Measurements from ENCODE around the gene DDX39B. TPM values are rescaled to one million over a fixed set of nuclear protein-coding genes. Genes with fewer than 3 reads are reported as not detected.

The DDX39B gene
- total and polyA plus RNA-seq, 9 of the 15 experiments (the other 6 are each of a cell fraction or from before 2014, with no cell fraction given): 479 to 869 (median 592) TPM

DNA sequence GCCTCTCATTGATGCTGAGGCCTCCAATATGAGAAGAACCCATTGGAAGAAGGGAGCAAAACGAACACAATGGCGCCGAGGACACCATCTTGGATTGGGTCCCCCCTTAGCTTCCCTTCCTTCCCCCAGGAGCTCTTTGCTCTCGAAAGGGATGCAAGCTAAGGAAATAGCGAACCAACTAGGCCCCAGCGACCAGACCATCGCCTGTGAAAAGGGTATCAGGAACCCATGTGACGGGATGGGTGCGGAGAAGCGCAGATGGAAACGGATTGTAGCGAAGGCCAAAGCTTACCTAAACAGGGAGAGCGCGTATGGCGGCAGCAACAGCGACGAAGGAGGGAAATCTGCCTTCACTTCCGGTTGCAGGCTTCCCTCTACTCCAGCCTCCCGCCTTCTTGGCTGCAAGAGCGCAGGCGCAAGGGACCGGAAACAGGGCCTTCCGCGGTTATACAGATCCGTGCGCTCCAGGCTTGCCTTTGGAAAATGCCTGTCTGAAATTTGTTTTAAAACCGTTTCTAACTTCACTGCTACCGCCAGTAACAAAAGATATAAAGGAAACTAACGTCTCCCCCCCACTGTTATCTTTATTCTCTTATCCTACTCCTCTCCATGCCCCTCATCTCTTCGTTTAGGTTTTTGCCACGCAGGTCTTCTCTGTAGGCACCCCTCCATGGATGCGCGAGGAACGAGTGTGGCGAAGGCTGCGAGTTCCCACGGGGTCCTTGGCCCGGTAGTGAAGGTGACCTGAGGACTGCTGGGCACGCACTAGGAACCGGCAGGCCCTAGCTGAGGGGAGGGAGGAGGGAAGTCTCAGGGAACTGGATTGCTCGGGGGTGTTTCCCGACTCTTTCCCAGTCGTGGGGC is at the start of gene DDX39B (continued):
- TF ChIP-seq SMAD2 (IDR thresholded peaks at IDR 0.05; ENCODE audit: low read depth, low read length) (no peak), SMARCB1 (IDR thresholded peaks at IDR 0.05; ENCODE audit: insufficient read length, low read depth) (no peak), STAG1 (CRISPR knock-in tag; IDR thresholded peaks at IDR 0.05; ENCODE audit: borderline replicate concordance) (no peak), CCNT2 (IDR thresholded peaks at IDR 0.05; ENCODE audit: borderline replicate concordance, extremely low read depth, insufficient read length, low read depth, low read length) (no peak), DPF2 (IDR thresholded peaks at IDR 0.05) (peak; percentile 10), SMARCA4 (IDR thresholded peaks at IDR 0.05) (peak; percentile 55; the same call in 1 of the 2 replicates), ETV6 (IDR thresholded peaks at IDR 0.05; ENCODE audit: borderline replicate concordance in 1 of 2, low read depth in 2 of 2, low read length in 1 of 2) (peak in 1 of 2 experiments; percentile 44; a peak in 1 of 4 replicates), ETV6 (CRISPR knock-in tag; IDR thresholded peaks at IDR 0.05; ENCODE audit: borderline replicate concordance) (no peak), ZNF717 (CRISPR knock-in tag; IDR thresholded peaks at IDR 0.05) (no peak), HMG20A (CRISPR knock-in tag; conservative IDR thresholded peaks at IDR 0.05) (no peak), TEAD1 (CRISPR knock-in tag; IDR thresholded peaks at IDR 0.05) (peak; percentile 65 to 91), NR2C1 (IDR thresholded peaks at IDR 0.05) (peak; percentile 74; the same call in 1 of the 2 replicates), NR2C1 (tag; IDR thresholded peaks at IDR 0.05) (peak; percentile 69; the same call in 1 of the 2 replicates), FOXK2 (conservative IDR thresholded peaks at IDR 0.05 in 1 of 2, IDR thresholded peaks at IDR 0.05 in 1 of 2; ENCODE audit: low read depth in 2 of 2) (peak; percentile 83 to 88), NFATC3 (IDR thresholded peaks at IDR 0.05) (peak; percentile 98), ZNF77 (CRISPR knock-in tag; IDR thresholded peaks at IDR 0.05) (no peak), L3MBTL2 (IDR thresholded peaks at IDR 0.05) (peak; percentile 94), CC2D1A (IDR thresholded peaks at IDR 0.05) (0 out of 2 replicates have a peak, but pooled peaks have one; percentile 52), CREBBP (IDR thresholded peaks at IDR 0.05; ENCODE audit: low read depth, low read length) (no peak), ETV1 (tag; conservative IDR thresholded peaks at IDR 0.05; ENCODE audit: low read depth) (peak; percentile 98), CBFB (CRISPR knock-in tag; IDR thresholded peaks at IDR 0.05) (peak; percentile 88), DDX20 (tag; IDR thresholded peaks at IDR 0.05; ENCODE audit: low read depth) (no peak), ZNF174 (CRISPR knock-in tag; IDR thresholded peaks at IDR 0.05) (no peak)
- TF ChIP-seq, protein P1, sequence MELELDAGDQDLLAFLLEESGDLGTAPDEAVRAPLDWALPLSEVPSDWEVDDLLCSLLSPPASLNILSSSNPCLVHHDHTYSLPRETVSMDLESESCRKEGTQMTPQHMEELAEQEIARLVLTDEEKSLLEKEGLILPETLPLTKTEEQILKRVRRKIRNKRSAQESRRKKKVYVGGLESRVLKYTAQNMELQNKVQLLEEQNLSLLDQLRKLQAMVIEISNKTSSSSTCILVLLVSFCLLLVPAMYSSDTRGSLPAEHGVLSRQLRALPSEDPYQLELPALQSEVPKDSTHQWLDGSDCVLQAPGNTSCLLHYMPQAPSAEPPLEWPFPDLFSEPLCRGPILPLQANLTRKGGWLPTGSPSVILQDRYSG (tag; conservative IDR thresholded peaks at IDR 0.05; ENCODE audit: low read depth): peak; percentile 76; the same call in 1 of the 2 replicates
- TF ChIP-seq, protein P2, sequence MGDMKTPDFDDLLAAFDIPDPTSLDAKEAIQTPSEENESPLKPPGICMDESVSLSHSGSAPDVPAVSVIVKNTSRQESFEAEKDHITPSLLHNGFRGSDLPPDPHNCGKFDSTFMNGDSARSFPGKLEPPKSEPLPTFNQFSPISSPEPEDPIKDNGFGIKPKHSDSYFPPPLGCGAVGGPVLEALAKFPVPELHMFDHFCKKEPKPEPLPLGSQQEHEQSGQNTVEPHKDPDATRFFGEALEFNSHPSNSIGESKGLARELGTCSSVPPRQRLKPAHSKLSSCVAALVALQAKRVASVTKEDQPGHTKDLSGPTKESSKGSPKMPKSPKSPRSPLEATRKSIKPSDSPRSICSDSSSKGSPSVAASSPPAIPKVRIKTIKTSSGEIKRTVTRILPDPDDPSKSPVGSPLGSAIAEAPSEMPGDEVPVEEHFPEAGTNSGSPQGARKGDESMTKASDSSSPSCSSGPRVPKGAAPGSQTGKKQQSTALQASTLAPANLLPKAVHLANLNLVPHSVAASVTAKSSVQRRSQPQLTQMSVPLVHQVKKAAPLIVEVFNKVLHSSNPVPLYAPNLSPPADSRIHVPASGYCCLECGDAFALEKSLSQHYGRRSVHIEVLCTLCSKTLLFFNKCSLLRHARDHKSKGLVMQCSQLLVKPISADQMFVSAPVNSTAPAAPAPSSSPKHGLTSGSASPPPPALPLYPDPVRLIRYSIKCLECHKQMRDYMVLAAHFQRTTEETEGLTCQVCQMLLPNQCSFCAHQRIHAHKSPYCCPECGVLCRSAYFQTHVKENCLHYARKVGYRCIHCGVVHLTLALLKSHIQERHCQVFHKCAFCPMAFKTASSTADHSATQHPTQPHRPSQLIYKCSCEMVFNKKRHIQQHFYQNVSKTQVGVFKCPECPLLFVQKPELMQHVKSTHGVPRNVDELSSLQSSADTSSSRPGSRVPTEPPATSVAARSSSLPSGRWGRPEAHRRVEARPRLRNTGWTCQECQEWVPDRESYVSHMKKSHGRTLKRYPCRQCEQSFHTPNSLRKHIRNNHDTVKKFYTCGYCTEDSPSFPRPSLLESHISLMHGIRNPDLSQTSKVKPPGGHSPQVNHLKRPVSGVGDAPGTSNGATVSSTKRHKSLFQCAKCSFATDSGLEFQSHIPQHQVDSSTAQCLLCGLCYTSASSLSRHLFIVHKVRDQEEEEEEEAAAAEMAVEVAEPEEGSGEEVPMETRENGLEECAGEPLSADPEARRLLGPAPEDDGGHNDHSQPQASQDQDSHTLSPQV (IDR thresholded peaks at IDR 0.05): peak; percentile 45
